HG02870 (cell line): Measurements from ENCODE around the gene TMEM213.

Source experiments
- ATAC-seq: cut with Tn5 transposase; IDR thresholded peaks from one replicate; pipeline ENCODE4 v1.9.1; 2021; ENCODE audit warnings: mild to moderate bottlenecking, moderate library complexity; ENCODE audit not compliant: unreplicated experiment

Gene TMEM213

GRCh38 chr7:138871814-138872090, 74.0 kb downstream of the TMEM213 start:
- no peak for ATAC-seq

GRCh38 chr7:138872576-138872975, 74.8 kb downstream of the TMEM213 start:
- no peak for ATAC-seq

DNA sequence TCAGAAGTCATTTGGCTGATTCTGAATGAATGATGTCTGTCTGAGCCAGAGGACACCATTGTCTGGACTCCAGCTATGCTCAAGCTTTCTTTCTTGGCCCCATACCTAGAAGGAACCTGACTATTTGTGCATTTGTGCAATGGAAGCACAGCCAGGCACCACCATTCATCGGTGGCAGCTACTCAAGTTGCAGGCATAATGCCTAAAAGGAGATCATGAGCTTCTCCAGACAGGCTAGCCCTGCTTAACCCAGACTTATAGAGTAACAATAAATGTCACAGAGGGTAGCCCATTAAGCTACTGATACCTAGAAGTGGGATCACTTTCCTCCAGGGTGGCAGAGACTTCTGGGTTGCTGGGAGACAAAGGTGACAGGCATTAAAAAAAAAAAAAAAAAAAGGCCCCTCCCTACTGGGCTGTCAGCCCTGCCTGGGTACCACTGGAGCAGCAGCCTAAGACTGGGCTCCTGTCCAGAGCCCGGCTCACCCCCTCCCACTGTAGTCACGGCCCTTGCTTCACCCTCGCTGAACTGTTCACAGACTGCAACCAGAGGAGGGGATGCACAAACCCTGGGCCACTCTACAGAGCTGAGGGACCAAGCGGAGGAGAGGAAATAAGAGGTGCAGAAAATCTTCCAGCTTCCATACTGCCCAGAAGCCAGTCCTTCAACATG, 75.6 kb downstream of the TMEM213 start:
- ATAC-seq = no peak

GRCh38 chr7:138875794-138876193, 78.0 kb downstream of the TMEM213 start:
- ATAC-seq = no peak

DNA sequence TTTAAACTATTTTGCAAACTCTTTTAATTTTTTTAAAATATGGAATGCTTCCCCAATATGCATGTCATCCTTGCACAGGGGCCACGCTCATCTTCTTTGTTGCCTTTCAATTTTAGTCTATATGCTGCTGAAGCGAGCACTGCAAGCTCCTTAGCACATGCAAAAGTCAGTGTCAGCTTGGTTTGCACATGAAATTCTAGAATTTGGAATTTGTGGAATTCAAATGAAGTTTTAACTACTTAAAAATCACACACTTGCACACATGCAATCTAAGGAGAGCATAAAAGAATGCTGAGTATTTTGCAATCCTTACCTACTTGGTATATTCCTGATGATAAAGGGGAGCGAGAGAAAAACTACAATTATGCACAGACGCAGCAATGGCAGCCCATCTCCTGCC, 78.5 kb downstream of the TMEM213 start:
- no peak for ATAC-seq

DNA sequence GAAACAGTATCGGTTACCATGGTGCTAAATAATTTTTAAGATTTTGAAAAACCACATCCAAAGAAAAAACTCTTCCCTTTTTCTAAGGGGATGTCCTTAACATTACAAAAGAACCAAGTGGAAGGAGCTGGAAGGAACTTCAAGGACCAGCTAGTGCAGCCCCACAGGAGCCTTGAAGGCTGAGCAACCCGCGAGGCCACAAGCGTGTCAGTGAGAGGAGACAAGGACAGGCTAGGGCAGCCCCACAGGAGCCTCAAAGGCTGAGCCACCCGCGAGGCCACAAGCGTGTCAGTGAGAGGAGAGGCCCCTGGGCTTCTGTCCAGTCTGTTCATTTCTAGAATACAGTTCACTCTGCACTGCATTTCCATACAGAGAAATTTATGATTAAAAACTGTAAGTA, 80.3 kb downstream of the TMEM213 start:
- ATAC-seq = no peak

- no peak for ATAC-seq
These were observed 81.1 kb downstream of the TMEM213 start for GRCh38 chr7:138878856-138879255.

GRCh38 chr7:138879356-138879755, 81.6 kb downstream of the TMEM213 start:
- no peak for ATAC-seq

GRCh38 chr7:138880881-138881578, 83.2 kb downstream of the TMEM213 start:
- no peak for ATAC-seq

GRCh38 chr7:138881579-138882188, 83.9 kb downstream of the TMEM213 start:
- no peak for ATAC-seq

DNA sequence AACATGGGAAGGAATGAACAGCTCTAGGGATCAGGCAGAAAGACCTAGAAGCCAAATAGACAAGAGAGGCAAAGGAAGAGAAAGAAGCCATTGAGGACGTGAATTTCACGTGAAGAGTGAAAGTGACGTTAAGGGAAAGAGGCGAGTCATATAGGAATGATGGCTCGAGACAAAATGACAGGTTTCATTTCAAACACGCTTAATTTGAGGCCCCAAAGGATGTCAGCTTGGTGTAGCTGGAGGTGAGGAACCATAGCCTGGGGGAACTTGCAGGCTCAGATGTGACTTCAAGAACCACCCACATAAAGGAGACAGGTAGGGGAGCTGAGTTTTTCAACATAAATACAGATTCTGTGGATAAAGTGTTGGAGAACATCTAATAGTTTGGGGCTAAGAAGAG, 84.5 kb downstream of the TMEM213 start:
- no peak for ATAC-seq

DNA sequence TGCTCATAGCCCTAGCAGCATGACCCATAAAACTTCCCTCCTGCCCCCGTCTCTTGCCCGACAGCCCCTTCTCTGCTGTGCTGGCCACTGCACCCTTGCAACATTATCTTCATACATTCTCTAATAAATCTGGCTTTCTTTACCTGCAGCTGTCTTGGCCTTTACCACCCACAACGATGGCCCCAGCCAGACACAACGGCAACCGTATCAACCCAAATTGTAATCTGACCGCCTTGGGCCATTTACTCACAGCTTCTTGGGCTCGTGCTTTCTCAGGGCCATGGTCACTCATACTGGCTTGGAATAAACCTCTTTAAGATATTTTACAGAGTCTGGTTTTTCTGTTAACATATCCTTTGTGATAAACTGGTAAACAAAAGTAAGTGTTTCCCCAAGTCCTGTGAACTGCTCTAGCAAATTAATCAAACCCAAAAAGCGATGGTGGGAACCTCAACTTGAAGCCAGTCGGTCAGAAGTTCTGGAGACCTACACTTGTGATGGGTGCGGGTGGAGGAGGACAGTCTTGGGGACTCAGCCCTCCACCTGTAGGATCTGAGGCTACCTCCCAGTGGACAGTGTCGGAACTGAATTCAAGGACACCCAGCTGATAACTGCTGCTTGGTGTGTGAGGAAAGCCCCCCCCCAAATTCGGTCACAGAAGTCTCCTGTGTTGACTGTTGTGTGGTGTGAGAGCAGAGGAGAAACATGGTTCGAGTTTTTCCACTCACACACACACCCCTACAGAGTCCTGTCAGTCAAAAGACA, 87.8 kb downstream of the TMEM213 start:
- no peak for ATAC-seq

- peak; percentile 87 for ATAC-seq
These were observed 88.7 kb downstream of the TMEM213 start for GRCh38 chr7:138886501-138886917.

DNA sequence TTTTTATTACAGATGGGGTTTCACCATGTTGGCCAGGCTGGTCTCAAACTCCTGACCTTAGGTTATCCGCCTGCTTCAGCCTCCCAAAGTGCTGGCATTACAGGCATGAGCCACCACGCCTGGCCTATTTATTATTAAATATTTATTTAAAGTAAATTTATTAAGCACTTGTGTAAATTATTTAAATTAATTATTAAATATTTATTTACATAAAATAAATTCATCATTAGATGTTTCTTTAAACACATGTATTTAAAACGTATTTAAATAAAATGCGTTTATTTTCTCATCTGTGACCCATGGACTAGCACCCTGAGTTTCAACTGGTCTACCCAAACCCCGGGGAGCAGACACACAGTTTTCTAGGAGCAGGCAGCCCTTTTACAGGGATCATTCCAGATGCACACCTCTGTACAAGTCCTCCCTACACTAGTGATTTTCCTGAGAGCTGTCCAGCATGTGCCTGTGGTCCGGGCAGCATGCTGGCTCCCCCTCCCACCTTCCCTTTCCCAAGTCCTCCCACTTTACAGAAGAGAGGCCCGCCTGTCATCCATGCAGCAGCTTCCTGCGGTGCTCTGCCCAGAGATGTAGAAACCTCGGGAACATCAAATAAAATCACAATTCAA, 89.4 kb downstream of the TMEM213 start:
- no peak for ATAC-seq
